H9 (cell line): ENCODE results near the gene NADSYN1. TPM values are rescaled to one million over a fixed set of nuclear protein-coding genes. Genes with fewer than 3 reads are reported as not detected.

Experiments
- DNase-seq: peaks from one replicate; pipeline ENCODE4 v3.0.0-alpha.2; 2017
- H2AFZ ChIP-seq: one replicate; pipeline ENCODE4 v1.6.1; 2013; ENCODE audit warnings: mild to moderate bottlenecking, low read length, control low read depth, moderate library complexity
- H2AK5ac ChIP-seq: 2 replicates; pipeline ENCODE4 v1.6.1; 2013; ENCODE audit warnings: low read length, control low read depth, mixed read lengths; ENCODE audit not compliant: insufficient read length
- H2BK120ac ChIP-seq: one replicate; pipeline ENCODE4 v1.6.1; 2013; ENCODE audit warnings: low read depth, mild to moderate bottlenecking, low read length, control low read depth, inconsistent platforms; ENCODE audit not compliant: poor library complexity, severe bottlenecking
- H2BK12ac ChIP-seq: 2 replicates; pipeline ENCODE4 v1.6.1; 2013; ENCODE audit warnings: low read length, control low read depth, mixed read lengths, low read depth; ENCODE audit not compliant: insufficient read length
- H2BK15ac ChIP-seq: 2 replicates; pipeline ENCODE4 v1.6.1; 2013; ENCODE audit warnings: low read depth, low read length, control low read depth
- H2BK20ac ChIP-seq: one replicate; pipeline ENCODE4 v1.6.1; 2013; ENCODE audit warnings: low read depth, mild to moderate bottlenecking, low read length, control low read depth, inconsistent platforms; ENCODE audit not compliant: poor library complexity, severe bottlenecking
- H2BK5ac ChIP-seq: 2 replicates; pipeline ENCODE4 v1.6.1; 2013; ENCODE audit warnings: low read length, control low read depth, mixed read lengths; ENCODE audit not compliant: insufficient read length
- H3K14ac ChIP-seq: 2 replicates; pipeline ENCODE4 v1.6.1; 2013; ENCODE audit warnings: low read length, control low read depth; ENCODE audit not compliant: insufficient read depth
- H3K18ac ChIP-seq: 2 replicates; pipeline ENCODE4 v1.6.1; 2013; ENCODE audit warnings: low read depth, mild to moderate bottlenecking, mixed read lengths, low read length, control low read depth; ENCODE audit not compliant: insufficient read length
- H3K23ac ChIP-seq: 2 replicates; pipeline ENCODE4 v1.6.1; 2013; ENCODE audit warnings: low read length, control low read depth, mixed read lengths, low read depth; ENCODE audit not compliant: insufficient read length
- H3K23me2 ChIP-seq: 2 replicates; pipeline ENCODE4 v1.6.1; 2013; ENCODE audit warnings: low read depth, mild to moderate bottlenecking, mixed read lengths, low read length, control low read depth; ENCODE audit not compliant: insufficient read length, poor library complexity, severe bottlenecking
- H3K27ac ChIP-seq: 2 replicates; pipeline ENCODE4 v1.5.1; 2013; ENCODE audit warnings: low read length, control low read depth, mixed read lengths, low read depth; ENCODE audit not compliant: insufficient read length
- H3K27me3 ChIP-seq: 2 replicates; pipeline ENCODE4 v1.6.1; 2013; ENCODE audit warnings: low read length, control low read depth, inconsistent platforms; ENCODE audit not compliant: insufficient read depth
- H3K4ac ChIP-seq: 2 replicates; pipeline ENCODE4 v1.6.1; 2013; ENCODE audit warnings: low read depth, mild to moderate bottlenecking, control low read depth, inconsistent platforms, low read length, moderate library complexity
- H3K4me1 ChIP-seq: 2 replicates; pipeline ENCODE4 v1.6.1; 2013; ENCODE audit warnings: low read length, control low read depth, inconsistent platforms; ENCODE audit not compliant: insufficient read depth
- H3K4me2 ChIP-seq: 2 replicates; pipeline ENCODE4 v1.6.1; 2013; ENCODE audit warnings: low read length, control low read depth, mixed read lengths; ENCODE audit not compliant: insufficient read length, insufficient read depth
- H3K56ac ChIP-seq: 2 replicates; pipeline ENCODE4 v1.6.1; 2013; ENCODE audit warnings: low read depth, mild to moderate bottlenecking, mixed read lengths, low read length, control low read depth; ENCODE audit not compliant: insufficient read length
- H3K79me1 ChIP-seq: 2 replicates; pipeline ENCODE4 v1.6.1; 2013; ENCODE audit warnings: low read depth, mild to moderate bottlenecking, moderate library complexity, low read length, control low read depth, inconsistent platforms; ENCODE audit not compliant: insufficient read depth, poor library complexity, severe bottlenecking
- H3K79me2 ChIP-seq: 2 replicates; pipeline ENCODE4 v1.6.1; 2013; ENCODE audit warnings: low read length, control low read depth, inconsistent platforms; ENCODE audit not compliant: insufficient read depth
- H3K9ac ChIP-seq: 2 replicates; pipeline ENCODE4 v1.6.1; 2013; ENCODE audit warnings: low read length, control low read depth, mixed read lengths; ENCODE audit not compliant: insufficient read length; ENCODE audit errors: extremely low read depth
- H3K9me3 ChIP-seq: one replicate; pipeline ENCODE4 v1.6.1; 2013; ENCODE audit warnings: low read depth, low read length, inconsistent platforms; ENCODE audit not compliant: control insufficient read depth
- H3T11ph ChIP-seq: one replicate; pipeline ENCODE4 v1.6.1; 2013; ENCODE audit warnings: mild to moderate bottlenecking, low read length, control low read depth, inconsistent platforms
- H4K20me1 ChIP-seq: one replicate; pipeline ENCODE4 v1.6.1; 2013; ENCODE audit not compliant: control insufficient read depth, insufficient read length, insufficient read depth
- H4K5ac ChIP-seq: 2 replicates; pipeline ENCODE4 v1.6.1; 2013; ENCODE audit warnings: low read depth, mild to moderate bottlenecking, mixed read lengths, low read length, control low read depth; ENCODE audit not compliant: insufficient read length
- H4K8ac ChIP-seq: replicated peaks from 2 replicates; pipeline ENCODE4 v1.6.1; 2013; ENCODE audit warnings: low read length, control low read depth, mixed read lengths, low read depth; ENCODE audit not compliant: insufficient read length
- H4K91ac ChIP-seq: 2 replicates; pipeline ENCODE4 v1.6.1; 2013; ENCODE audit warnings: low read depth, mild to moderate bottlenecking, moderate library complexity, mixed read lengths, low read length, control low read depth; ENCODE audit not compliant: insufficient read length
- H3K27ac Mint-ChIP-seq, 3 experiments: 2 replicates in 2 of 3; 3 replicates in 1 of 3; pipeline ENCODE4 v1.8.0; 2020 to 2021; ENCODE audit warnings: mixed read lengths in 3 of 3, mild to moderate bottlenecking in 1 of 3, moderate library complexity in 1 of 3
- H3K27me3 Mint-ChIP-seq: 2 replicates; pipeline ENCODE4 v1.8.0; 2021; ENCODE audit warnings: low read depth, mild to moderate bottlenecking, moderate library complexity, mixed read lengths
- H3K36me3 Mint-ChIP-seq, 3 experiments: 2 replicates in 2 of 3; 3 replicates in 1 of 3; pipeline ENCODE4 v1.8.0; 2020 to 2021; ENCODE audit warnings: low read depth in 3 of 3, mixed read lengths in 3 of 3; ENCODE audit not compliant: insufficient read depth in 1 of 3
- H3K4me1 Mint-ChIP-seq, 2 experiments: 2 replicates each; pipeline ENCODE4 v1.8.0; 2020; ENCODE audit warnings: mixed read lengths in 2 of 2
- H3K4me3 Mint-ChIP-seq, 2 experiments: 2 replicates in 1 of 2; 3 replicates in 1 of 2; pipeline ENCODE4 v1.8.0; 2020 to 2021; ENCODE audit warnings: mild to moderate bottlenecking in 2 of 2, mixed read lengths in 2 of 2, moderate library complexity in 1 of 2
- H3K9me3 Mint-ChIP-seq, 2 experiments: 2 replicates in 1 of 2; 3 replicates in 1 of 2; pipeline ENCODE4 v1.8.0; 2020; ENCODE audit warnings: mild to moderate bottlenecking in 2 of 2, mixed read lengths in 2 of 2, moderate library complexity in 1 of 2
- WGBS: extraction: QIAGEN DNeasy Blood & Tissue Kit; methylation state at CpG from one replicate; pipeline ENCODE4 v1.1.7; 2013; ENCODE audit warnings: missing lambda C conversion rate, low lambda C conversion rate, mixed read lengths; ENCODE audit not compliant: insufficient read length; ENCODE audit errors: extremely low coverage; 5-methylcytosine and 5-hydroxymethylcytosine counted together
- total RNA-seq: library from RNA; stranded (reverse); gene quantifications from 2 replicates; pipeline ENCODE4 v1.2.1, GENCODE V29; 2021
- TF ChIP-seq, protein P1 (sequence below): fragments of 200-600 bp; sonication (generic); conservative IDR thresholded peaks from 3 replicates; pipeline ENCODE4 v1.8.0; 2021; ENCODE audit warnings: antibody characterized with exemption, mild to moderate bottlenecking

The NADSYN1 gene
- total RNA-seq, 1 experiment from 2014 or later: 44.2 TPM

DNA sequence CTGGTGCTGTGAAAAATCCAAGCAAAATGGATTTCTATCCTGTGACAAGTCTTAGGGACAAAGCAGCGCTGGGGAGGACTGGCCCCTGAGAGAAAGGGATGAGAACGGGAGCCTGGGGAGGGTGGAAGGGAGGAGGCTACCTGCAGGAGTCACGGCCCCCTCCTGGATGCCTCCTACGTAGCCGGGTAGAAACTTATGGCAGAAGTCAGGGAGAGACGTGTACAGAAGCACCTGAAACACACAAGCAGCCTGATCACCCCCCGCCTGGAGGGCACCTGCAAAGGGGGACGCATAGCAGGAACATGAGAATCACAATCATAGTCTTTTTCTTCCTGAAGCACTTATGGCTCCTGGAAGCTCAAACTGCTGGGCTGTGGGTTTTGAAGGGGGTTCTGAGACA is 10.9 kb upstream of the NADSYN1 start:
- Histone ChIP-seq H2BK5ac (no peak overlapping the region), H3K4ac (no peak overlapping the region), H3K9me3 (no peaks in the 10 kb centered on the region), H3K23me2 (peaks cover under 1% of the 10 kb centered on the region), H3K27ac (no peak overlapping the region), H3K18ac (no peak overlapping the region), H2BK20ac (no peak overlapping the region), H2BK12ac (no peak overlapping the region), H3K79me1 (peaks cover 10% of the 10 kb centered on the region), H3K27me3 (no peaks in the 10 kb centered on the region), H2AK5ac (no peak overlapping the region), H2AFZ (no peak overlapping the region), H4K8ac (no peak overlapping the region), H3K4me2 (no peak overlapping the region), H3K56ac (no peak overlapping the region), H4K91ac (no peak overlapping the region), H3K14ac (no peak overlapping the region), H3K9ac (no peak overlapping the region), H4K20me1 (no peaks in the 10 kb centered on the region), H2BK15ac (no peak overlapping the region), H3K79me2 (peaks cover 3% of the 10 kb centered on the region; the same call in 1 of the 2 replicates), H3K4me1 (no peaks in the 10 kb centered on the region; the same call in 1 of the 2 replicates), H4K5ac (no peak overlapping the region), H3T11ph (no peak overlapping the region), H2BK120ac (no peak overlapping the region), H3K23ac (no peak overlapping the region)
- no peak overlapping the region for H3K27ac Mint-ChIP-seq
- no CpG with 5 or more reads among the region's 8 CpGs for WGBS
- peaks cover 3 to 4% of the 10 kb centered on the region in 2 experiments; a peak in 2 of 5 replicates for H3K9me3 Mint-ChIP-seq
- peaks cover 68 to 94% (median 92%) of the 10 kb centered on the region in 3 experiments for H3K36me3 Mint-ChIP-seq
- no peak for DNase-seq
- H3K4me3 Mint-ChIP-seq: no peak overlapping the region
- TF ChIP-seq, protein P1, sequence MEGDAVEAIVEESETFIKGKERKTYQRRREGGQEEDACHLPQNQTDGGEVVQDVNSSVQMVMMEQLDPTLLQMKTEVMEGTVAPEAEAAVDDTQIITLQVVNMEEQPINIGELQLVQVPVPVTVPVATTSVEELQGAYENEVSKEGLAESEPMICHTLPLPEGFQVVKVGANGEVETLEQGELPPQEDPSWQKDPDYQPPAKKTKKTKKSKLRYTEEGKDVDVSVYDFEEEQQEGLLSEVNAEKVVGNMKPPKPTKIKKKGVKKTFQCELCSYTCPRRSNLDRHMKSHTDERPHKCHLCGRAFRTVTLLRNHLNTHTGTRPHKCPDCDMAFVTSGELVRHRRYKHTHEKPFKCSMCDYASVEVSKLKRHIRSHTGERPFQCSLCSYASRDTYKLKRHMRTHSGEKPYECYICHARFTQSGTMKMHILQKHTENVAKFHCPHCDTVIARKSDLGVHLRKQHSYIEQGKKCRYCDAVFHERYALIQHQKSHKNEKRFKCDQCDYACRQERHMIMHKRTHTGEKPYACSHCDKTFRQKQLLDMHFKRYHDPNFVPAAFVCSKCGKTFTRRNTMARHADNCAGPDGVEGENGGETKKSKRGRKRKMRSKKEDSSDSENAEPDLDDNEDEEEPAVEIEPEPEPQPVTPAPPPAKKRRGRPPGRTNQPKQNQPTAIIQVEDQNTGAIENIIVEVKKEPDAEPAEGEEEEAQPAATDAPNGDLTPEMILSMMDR: no peak
- no peaks in the 10 kb centered on the region for H3K27me3 Mint-ChIP-seq
- H3K4me1 Mint-ChIP-seq: peaks cover 13 to 14% of the 10 kb centered on the region in 2 experiments
